Liver (tissue), 3 donors: ENCODE measurements around the gene LAMB4.

Experiments
- GABPA ChIP-seq, 2 donors: IDR thresholded peaks in 1 of 2; conservative IDR thresholded peaks in 1 of 2; 2 replicates each; pipeline ENCODE4 v1.6.1; 2016; ENCODE audit warnings: antibody characterized with exemption in 2 of 2, mild to moderate bottlenecking in 1 of 2, moderate library complexity in 1 of 2
- MAX ChIP-seq: IDR thresholded peaks from 2 replicates; pipeline ENCODE4 v1.6.1; 2016; ENCODE audit warnings: antibody characterized with exemption
- RXRA ChIP-seq, 2 donors: IDR thresholded peaks; 2 replicates each; pipeline ENCODE4 v1.6.1; 2017 to 2018; ENCODE audit warnings: antibody characterized with exemption in 2 of 2, mild to moderate bottlenecking in 1 of 2
- SP1 ChIP-seq: IDR thresholded peaks from 2 replicates; pipeline ENCODE4 v1.6.1; 2018; ENCODE audit warnings: antibody characterized with exemption, mild to moderate bottlenecking
- YY1 ChIP-seq: IDR thresholded peaks from 2 replicates; pipeline ENCODE4 v1.6.1; 2016; ENCODE audit warnings: antibody characterized with exemption, mild to moderate bottlenecking
- TF ChIP-seq, protein P1 (sequence below): fragments of 150-350 bp; IDR thresholded peaks from 2 replicates; pipeline ENCODE4 v1.5.1; 2017; ENCODE audit warnings: improper control_type of control experiment, low read depth, low read length; ENCODE audit not compliant: missing input control
- donor health status: healthy.
- donor health status: healthy.

GRCh38 chr7:108049962-108050361 is 80.2 kb downstream of the LAMB4 start:
- TF ChIP-seq, protein P1, sequence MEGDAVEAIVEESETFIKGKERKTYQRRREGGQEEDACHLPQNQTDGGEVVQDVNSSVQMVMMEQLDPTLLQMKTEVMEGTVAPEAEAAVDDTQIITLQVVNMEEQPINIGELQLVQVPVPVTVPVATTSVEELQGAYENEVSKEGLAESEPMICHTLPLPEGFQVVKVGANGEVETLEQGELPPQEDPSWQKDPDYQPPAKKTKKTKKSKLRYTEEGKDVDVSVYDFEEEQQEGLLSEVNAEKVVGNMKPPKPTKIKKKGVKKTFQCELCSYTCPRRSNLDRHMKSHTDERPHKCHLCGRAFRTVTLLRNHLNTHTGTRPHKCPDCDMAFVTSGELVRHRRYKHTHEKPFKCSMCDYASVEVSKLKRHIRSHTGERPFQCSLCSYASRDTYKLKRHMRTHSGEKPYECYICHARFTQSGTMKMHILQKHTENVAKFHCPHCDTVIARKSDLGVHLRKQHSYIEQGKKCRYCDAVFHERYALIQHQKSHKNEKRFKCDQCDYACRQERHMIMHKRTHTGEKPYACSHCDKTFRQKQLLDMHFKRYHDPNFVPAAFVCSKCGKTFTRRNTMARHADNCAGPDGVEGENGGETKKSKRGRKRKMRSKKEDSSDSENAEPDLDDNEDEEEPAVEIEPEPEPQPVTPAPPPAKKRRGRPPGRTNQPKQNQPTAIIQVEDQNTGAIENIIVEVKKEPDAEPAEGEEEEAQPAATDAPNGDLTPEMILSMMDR, result no peak
- TF ChIP-seq MAX (no peak), SP1 (no peak), YY1 (no peak), RXRA (IDR thresholded peaks at IDR 0.05) (no peak), GABPA (IDR thresholded peaks at IDR 0.05 in 1 of 2, conservative IDR thresholded peaks at IDR 0.05 in 1 of 2) (no peak)
